Vagina (tissue), 2 donors: ENCODE data around the gene SP7.

Source experiments
- CTCF ChIP-seq, 3 experiments: fragments of 450-650 bp in 2 of 3; fragments of 200-600 bp in 1 of 3; sonication (generic) in 1 of 3; IDR thresholded peaks; one replicate each; pipeline ENCODE4 v1.5.1; 2017 to 2019; ENCODE audit warnings: antibody characterized with exemption in 3 of 3, mild to moderate bottlenecking in 2 of 3, moderate library complexity in 2 of 3
- POLR2A ChIP-seq, 2 donors: fragments of 450-650 bp; IDR thresholded peaks; one replicate each; pipeline ENCODE4 v1.6.1; 2017; ENCODE audit warnings: antibody characterized with exemption in 2 of 2, mild to moderate bottlenecking in 2 of 2, moderate library complexity in 2 of 2

DNA sequence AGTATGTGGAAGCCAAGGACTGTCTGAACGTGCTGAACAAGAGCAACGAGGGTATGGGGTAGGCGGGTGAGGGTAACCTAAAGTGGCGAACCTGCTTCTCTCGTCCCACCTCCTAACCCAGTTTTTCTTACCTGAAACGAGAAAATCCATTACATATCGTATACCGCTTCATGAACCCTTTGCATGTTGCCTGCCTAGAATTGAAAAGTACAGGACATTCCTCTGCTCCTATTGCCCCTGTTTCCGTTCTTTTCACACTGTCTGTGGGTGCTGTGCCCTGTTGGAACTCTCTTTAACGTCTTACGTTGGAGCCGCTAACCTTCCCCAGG lies 40.3 kb downstream of the SP7 start:
- TF ChIP-seq POLR2A (IDR thresholded peaks at IDR 0.05) = no peak
- TF ChIP-seq CTCF (IDR thresholded peaks at IDR 0.05) = no peak
